ENCODE results near the gene STPG2.

DNA sequence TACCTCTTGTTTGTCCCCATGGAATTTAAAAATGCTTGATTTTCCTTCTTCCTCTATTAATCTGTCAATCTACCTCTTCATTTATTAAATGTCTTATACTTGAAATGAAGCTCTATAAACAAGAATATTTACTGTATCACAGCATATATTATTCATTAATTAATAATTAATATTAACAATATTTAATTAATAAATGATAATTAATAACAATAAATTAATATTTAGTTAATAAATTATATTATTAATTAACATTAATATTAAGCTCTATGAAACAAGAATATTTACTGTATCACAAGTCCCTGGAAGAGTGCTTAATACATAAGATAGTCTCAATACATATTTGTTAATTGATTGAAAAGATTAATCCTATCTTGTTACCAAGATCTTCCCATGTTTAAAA, 306.6 kb downstream of the STPG2 start:
- TF ChIP-seq POLR2AphosphoS5 (IDR thresholded peaks at IDR 0.05), result no peak
- TF ChIP-seq, protein P1, sequence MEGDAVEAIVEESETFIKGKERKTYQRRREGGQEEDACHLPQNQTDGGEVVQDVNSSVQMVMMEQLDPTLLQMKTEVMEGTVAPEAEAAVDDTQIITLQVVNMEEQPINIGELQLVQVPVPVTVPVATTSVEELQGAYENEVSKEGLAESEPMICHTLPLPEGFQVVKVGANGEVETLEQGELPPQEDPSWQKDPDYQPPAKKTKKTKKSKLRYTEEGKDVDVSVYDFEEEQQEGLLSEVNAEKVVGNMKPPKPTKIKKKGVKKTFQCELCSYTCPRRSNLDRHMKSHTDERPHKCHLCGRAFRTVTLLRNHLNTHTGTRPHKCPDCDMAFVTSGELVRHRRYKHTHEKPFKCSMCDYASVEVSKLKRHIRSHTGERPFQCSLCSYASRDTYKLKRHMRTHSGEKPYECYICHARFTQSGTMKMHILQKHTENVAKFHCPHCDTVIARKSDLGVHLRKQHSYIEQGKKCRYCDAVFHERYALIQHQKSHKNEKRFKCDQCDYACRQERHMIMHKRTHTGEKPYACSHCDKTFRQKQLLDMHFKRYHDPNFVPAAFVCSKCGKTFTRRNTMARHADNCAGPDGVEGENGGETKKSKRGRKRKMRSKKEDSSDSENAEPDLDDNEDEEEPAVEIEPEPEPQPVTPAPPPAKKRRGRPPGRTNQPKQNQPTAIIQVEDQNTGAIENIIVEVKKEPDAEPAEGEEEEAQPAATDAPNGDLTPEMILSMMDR (IDR thresholded peaks at IDR 0.05), result no peak
- TF ChIP-seq EP300 (IDR thresholded peaks at IDR 0.05), result no peak
- no peak for TF ChIP-seq POLR2A (IDR thresholded peaks at IDR 0.05)
